LNCaP clone FGC (cell line): ENCODE measurements around the gene GALNT8.

Experiments used
- DNase-seq: peaks from one replicate; pipeline ENCODE4 v3.0.0-alpha.2; 2011; ENCODE audit warnings: low read depth
- H3K4me3 ChIP-seq: 2 replicates; pipeline ENCODE4 v1.5.1; 2011; ENCODE audit warnings: mild to moderate bottlenecking, low read depth, low read length, control low read depth
- CTCF ChIP-seq: IDR thresholded peaks from 2 replicates; pipeline ENCODE4 v1.5.1; 2012; ENCODE audit warnings: mild to moderate bottlenecking; ENCODE audit not compliant: control insufficient read depth, insufficient read depth; ENCODE audit errors: extremely low read depth

Gene GALNT8

GRCh38 chr12:4812624-4813327 lies 92.6 kb downstream of the GALNT8 start:
- H3K4me3 ChIP-seq, result no peak overlapping the region
- TF ChIP-seq CTCF, result no peak
- DNase-seq, result no peak

DNA sequence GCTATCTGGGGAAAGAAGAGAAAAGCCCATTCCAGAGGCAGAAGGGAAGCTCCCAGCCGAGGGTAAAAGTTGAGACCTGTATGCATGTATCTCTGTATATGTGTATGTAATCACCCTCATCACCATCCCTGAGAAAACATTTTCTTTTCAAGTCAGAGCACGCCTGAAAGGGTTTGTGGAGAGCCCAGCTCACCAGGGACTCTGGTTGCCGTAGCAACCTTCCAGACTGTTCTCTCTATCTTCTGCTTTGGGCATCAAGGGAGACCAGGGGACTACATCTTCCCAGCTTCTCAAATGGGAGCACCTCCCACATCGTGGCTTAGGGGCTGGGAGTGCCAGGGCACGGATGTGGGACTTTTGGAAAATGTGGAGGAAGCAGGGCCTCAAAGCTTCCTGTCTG lies 93.5 kb downstream of the GALNT8 start:
- no peak overlapping the region for H3K4me3 ChIP-seq
- DNase-seq, result no peak
- no peak for TF ChIP-seq CTCF

DNA sequence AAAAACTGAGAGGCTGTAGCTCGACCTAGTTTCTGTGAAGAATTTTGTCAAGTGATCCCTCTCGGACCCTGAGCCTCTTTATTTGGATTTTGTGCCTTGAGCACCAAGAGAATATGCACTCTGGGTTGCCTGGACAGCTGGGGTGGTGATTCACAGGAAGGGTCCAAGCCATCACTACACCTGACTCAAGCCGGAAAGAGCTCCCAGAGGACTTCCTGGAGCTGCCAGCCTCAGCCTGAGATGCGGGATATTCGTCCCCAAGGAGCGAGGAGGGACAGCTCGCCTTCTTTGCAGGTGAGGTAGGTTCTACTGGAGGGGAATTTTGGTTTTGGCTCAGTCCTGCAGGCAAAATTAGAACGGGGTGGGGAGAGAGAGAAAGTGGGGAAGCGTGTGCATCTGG lies 94.3 kb downstream of the GALNT8 start:
- H3K4me3 ChIP-seq, result no peak overlapping the region
- no peak for DNase-seq
- TF ChIP-seq CTCF, result no peak

- no peak for TF ChIP-seq CTCF
- H3K4me3 ChIP-seq, result no peak overlapping the region
- no peak for DNase-seq
These were observed 96.7 kb downstream of the GALNT8 start for GRCh38 chr12:4816744-4817525.

DNA sequence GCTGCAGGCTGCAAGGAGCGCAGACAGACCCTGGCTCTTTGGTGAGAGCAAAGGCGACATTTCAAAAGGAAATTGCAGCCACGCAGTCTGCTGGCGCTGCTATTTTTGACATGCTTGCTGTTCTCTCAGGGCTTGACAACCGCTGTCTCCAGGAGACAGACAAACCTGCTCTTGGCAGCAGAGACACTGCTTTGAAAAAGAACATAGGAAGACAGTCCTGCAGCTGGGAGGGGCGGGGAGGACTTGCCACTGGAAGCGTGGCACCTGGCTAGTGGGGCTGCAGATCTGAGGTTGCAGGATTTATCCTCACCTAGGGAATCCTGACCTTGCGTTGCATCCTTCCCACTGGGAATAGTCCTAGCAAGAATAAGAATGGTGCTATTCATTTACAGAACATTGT lies 97.7 kb downstream of the GALNT8 start:
- no peak for DNase-seq
- no peak for TF ChIP-seq CTCF
- H3K4me3 ChIP-seq, result no peak overlapping the region

- no peak overlapping the region for H3K4me3 ChIP-seq
- no peak for DNase-seq
- TF ChIP-seq CTCF, result no peak
These were observed 99.5 kb downstream of the GALNT8 start for GRCh38 chr12:4819654-4820053.
